ENCODE data around the gene BCKDK.

The BCKDK gene

DNA sequence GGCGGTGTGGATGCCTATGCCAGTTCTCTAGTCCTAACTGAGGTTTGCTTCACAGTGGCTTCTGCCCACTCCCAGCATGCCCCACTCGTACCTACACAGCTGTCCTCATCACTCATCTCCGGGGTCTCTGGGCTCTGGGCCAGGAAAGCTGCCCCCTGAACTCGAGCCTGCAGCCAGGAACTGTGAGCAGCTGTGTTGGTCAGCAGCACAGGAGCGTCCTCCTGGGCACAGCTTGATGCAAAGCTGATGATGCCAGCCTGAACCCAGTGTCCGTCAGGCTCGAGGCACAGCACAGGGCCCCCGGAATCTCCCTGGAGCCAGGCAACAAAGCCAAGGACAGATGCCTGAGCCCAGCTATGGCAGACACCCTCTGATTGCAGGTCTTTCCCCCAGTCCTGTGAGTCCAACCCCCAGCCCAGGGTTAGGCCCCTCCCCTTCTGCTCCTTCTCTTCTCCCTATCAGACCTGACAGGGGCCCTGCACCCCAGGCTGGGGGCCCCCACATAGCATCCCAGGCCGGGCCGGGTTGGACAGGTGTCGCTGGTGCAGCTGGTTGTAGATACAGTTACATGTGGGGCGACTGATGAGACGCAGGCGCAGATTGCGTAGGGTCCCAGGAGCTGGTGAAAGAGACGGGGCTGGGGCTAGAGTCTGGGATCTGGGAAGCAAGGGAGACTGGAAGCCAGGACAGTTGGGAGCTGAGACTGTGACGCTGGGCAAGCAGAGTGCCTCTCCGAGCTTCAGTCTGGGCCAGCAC lies 22.1 kb upstream of the BCKDK start:
- Histone ChIP-seq H3K27ac (no peak overlapping the region), H3K4me3 (no peak overlapping the region), H3K27me3 (no peaks in the 10 kb centered on the region), H3K4me2 (no peak overlapping the region), H3K9me3 (no peaks in the 10 kb centered on the region), H3K4me1 (no peaks in the 10 kb centered on the region), H3K36me3 (peaks cover 100% of the 10 kb centered on the region), H3K9ac (no peak overlapping the region), H4K20me1 (peaks cover 88% of the 10 kb centered on the region)
- no peak for TF ChIP-seq Cebpa-rat (IDR thresholded peaks at IDR 0.05)

DNA sequence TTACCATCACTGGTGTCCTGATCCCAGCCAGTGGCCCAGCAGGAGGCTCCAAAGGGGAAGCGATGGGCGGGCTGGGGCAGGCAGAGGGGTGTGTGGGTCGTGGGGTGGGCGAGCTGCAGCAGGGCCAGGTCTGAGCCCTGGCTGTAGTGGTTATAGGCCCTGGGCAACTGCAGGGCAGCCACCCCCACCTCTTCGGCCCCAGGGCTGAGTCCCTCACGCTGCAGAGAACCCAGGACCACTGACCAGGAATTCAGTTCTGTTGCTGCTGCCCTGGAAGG lies 21.6 kb upstream of the BCKDK start:
- Histone ChIP-seq H3K4me1 (no peaks in the 10 kb centered on the region), H3K4me3 (no peak overlapping the region), H3K27me3 (no peaks in the 10 kb centered on the region), H3K36me3 (peaks cover 100% of the 10 kb centered on the region), H3K9ac (no peak overlapping the region), H3K4me2 (no peak overlapping the region), H3K27ac (no peak overlapping the region), H3K9me3 (no peaks in the 10 kb centered on the region), H4K20me1 (peaks cover 87% of the 10 kb centered on the region)
- TF ChIP-seq Cebpa-rat (IDR thresholded peaks at IDR 0.05): no peak

DNA sequence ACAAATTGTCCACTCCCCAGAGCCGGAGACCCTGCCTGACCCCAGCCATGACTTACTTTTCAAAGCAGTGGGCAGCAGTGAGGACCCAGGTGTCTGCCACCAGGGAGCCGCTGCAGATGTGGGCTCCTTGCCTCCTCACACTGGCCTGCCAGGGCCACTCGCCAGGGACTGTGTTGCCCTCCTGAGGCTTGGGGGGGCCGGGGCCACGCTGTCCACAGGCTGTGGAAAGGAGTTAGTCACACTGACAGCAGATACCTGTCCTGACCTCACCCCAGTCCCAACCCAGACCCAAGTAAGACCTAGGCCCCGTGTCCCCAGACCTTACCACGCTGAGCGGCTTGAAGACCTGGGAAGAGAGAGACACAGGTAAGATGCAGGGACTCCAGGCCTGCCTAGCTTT lies 20.7 kb upstream of the BCKDK start:
- Histone ChIP-seq H3K9ac (no peak overlapping the region), H3K4me1 (peaks cover under 1% of the 10 kb centered on the region; the same call in 1 of the 2 replicates), H4K20me1 (peaks cover 82% of the 10 kb centered on the region), H3K4me3 (no peak overlapping the region), H3K27me3 (no peaks in the 10 kb centered on the region), H3K36me3 (peaks cover 98% of the 10 kb centered on the region), H3K9me3 (no peaks in the 10 kb centered on the region), H3K4me2 (no peak overlapping the region), H3K27ac (no peak overlapping the region)
- TF ChIP-seq Cebpa-rat (IDR thresholded peaks at IDR 0.05): no peak

- peaks cover 6% of the 10 kb centered on the region; the same call in 1 of the 2 replicates for H3K4me1 ChIP-seq
- no peaks in the 10 kb centered on the region for H3K9me3 ChIP-seq
- H3K27me3 ChIP-seq: no peaks in the 10 kb centered on the region
- no peak overlapping the region for H3K4me3 ChIP-seq
- no peak overlapping the region for H3K4me2 ChIP-seq
- no peak overlapping the region for H3K9ac ChIP-seq
- H3K36me3 ChIP-seq: peaks cover 96% of the 10 kb centered on the region
- peaks cover 82% of the 10 kb centered on the region for H4K20me1 ChIP-seq
- no peak overlapping the region for H3K27ac ChIP-seq
- TF ChIP-seq Cebpa-rat (IDR thresholded peaks at IDR 0.05): no peak
These were observed 20.2 kb upstream of the BCKDK start for GRCh38 chr16:31087971-31088370.

DNA sequence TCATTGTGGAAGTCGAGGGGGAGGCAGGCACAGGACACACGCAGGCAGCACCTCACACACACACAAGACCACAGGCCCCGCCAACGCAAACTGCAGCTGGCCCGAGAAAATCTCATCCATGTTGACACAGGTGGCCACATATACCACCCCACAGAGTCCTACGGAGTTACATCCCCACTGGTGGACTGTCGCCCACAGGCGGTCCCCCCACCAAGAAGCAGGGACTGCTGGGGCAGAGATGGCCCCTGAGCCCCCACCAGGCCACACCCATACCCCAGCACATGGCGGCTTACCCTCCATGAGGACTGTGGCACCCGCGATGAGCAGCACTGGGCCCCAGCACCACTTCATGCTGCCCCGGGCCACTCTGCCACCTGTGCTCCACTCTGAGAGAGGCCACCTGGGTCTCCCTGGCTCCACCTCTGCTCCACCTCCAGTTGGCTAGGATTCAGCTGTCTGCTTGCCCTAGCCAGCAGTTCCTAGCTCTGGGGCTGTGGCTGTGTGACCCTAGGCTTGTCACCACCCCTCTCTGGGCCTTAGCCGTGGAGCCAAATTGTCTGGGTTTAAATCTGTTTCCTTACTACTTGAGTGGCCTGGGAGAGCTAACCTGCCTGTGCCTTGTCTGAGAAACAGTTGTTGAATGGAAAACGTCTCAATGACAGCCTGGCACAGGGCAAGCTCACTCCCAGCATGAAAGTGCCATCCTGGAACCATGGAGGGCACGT lies 19.6 kb upstream of the BCKDK start, which contains the start of gene PRSS53:
Gene PRSS53 (minus strand): TSS at position 485 of the 725 bp plus-strand sequence. CDS start 134 bp downstream, at position 351.
- no peaks in the 10 kb centered on the region for H3K27me3 ChIP-seq
- peaks cover 89% of the 10 kb centered on the region for H3K36me3 ChIP-seq
- H4K20me1 ChIP-seq: peaks cover 76% of the 10 kb centered on the region
- H3K9ac ChIP-seq: no peak within 1 kb of the TSS
- H3K4me2 ChIP-seq: no peak within 1 kb of the TSS
- no peaks in the 10 kb centered on the region for H3K9me3 ChIP-seq
- H3K4me1 ChIP-seq: peaks cover 11% of the 10 kb centered on the region
- H3K4me3 ChIP-seq: no peak within 1 kb of the TSS
- TF ChIP-seq Cebpa-rat (IDR thresholded peaks at IDR 0.05): no peak
- no peak within 1 kb of the TSS for H3K27ac ChIP-seq

GRCh38 chr16:31089199-31089598 lies 19.0 kb upstream of the BCKDK start:
- peaks cover 84% of the 10 kb centered on the region for H3K36me3 ChIP-seq
- peaks cover 72% of the 10 kb centered on the region for H4K20me1 ChIP-seq
- no peak overlapping the region for H3K9ac ChIP-seq
- no peak for TF ChIP-seq Cebpa-rat (IDR thresholded peaks at IDR 0.05)
- H3K27ac ChIP-seq: no peak overlapping the region
- H3K27me3 ChIP-seq: no peaks in the 10 kb centered on the region
- H3K4me3 ChIP-seq: no peak overlapping the region
- H3K4me2 ChIP-seq: no peak overlapping the region
- peaks cover 15% of the 10 kb centered on the region for H3K4me1 ChIP-seq
- H3K9me3 ChIP-seq: no peaks in the 10 kb centered on the region

- Histone ChIP-seq H3K4me3 (no peak overlapping the region), H3K36me3 (peaks cover 70% of the 10 kb centered on the region), H4K20me1 (peaks cover 58% of the 10 kb centered on the region), H3K4me1 (peaks cover 21% of the 10 kb centered on the region), H3K4me2 (no peak overlapping the region), H3K27me3 (no peaks in the 10 kb centered on the region), H3K27ac (no peak overlapping the region), H3K9ac (no peak overlapping the region), H3K9me3 (no peaks in the 10 kb centered on the region)
- TF ChIP-seq Cebpa-rat (IDR thresholded peaks at IDR 0.05): no peak
These were observed 17.6 kb upstream of the BCKDK start for GRCh38 chr16:31090540-31090939.

GRCh38 chr16:31092330-31092729 lies 15.9 kb upstream of the BCKDK start:
- Histone ChIP-seq H3K4me3 (no peak overlapping the region), H3K9me3 (no peaks in the 10 kb centered on the region), H3K36me3 (peaks cover 52% of the 10 kb centered on the region), H3K4me1 (peaks cover 30% of the 10 kb centered on the region), H3K27ac (no peak overlapping the region), H3K4me2 (no peak overlapping the region; the same call in 1 of the 2 replicates), H3K9ac (no peak overlapping the region), H3K27me3 (no peaks in the 10 kb centered on the region), H4K20me1 (peaks cover 40% of the 10 kb centered on the region)
- no peak for TF ChIP-seq Cebpa-rat (IDR thresholded peaks at IDR 0.05)

DNA sequence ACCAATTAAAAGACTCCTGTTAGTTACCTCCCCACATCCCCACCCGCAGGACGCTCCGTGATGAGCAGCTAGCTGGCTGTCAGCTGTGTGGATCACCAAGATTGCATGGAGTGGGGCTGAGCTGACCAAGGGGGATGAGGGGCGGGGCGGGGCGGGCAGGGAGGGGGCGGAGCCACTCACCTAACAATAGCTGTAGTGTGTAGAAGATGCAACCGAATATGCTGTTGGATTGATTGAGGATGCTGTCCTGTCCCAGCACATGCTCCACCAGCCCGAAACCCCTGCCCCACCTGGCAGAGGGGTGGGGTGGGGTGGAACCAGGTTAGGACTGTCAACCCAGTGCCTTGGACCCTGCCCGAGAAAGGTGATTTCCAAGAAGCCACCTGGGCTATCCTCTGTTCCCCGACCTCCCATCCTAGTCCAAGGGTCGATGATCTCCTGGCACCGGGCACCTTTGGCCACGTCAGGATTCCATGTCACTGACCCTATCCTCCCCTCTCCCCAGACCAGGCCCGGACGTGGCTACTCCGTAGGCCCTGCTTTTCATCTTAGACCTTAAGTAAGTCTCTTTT lies 15.0 kb upstream of the BCKDK start:
- peaks cover 32% of the 10 kb centered on the region for H4K20me1 ChIP-seq
- no peaks in the 10 kb centered on the region for H3K9me3 ChIP-seq
- H3K4me1 ChIP-seq: peaks cover 30% of the 10 kb centered on the region
- TF ChIP-seq Cebpa-rat (IDR thresholded peaks at IDR 0.05): no peak
- peaks cover 43% of the 10 kb centered on the region for H3K36me3 ChIP-seq
- H3K27ac ChIP-seq: no peak overlapping the region
- peak overlapping the region; percentile 95 for H3K4me3 ChIP-seq
- H3K4me2 ChIP-seq: peak overlapping the region; percentile 96
- no peaks in the 10 kb centered on the region for H3K27me3 ChIP-seq
- peak overlapping the region; percentile 92 for H3K9ac ChIP-seq

DNA sequence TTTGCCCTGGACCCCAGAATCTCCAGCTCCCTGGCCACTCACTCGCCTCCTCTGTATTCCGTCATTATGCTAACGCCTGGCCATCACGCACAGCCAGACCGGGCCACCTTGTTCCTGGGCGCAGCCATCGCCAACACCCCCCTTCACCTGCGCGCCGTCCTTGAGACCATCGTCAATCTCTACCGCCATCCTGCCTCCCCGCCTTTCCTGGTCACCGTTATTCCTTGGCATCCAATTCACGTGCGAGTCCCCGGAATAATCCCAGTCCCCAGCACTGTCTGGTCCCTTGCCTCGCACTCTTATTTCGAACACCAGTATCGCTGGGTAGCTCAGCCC lies 14.1 kb upstream of the BCKDK start:
- Histone ChIP-seq H3K4me1 (peaks cover 30% of the 10 kb centered on the region), H3K27ac (peak overlapping the region; percentile 85)
- TF ChIP-seq Cebpa-rat (IDR thresholded peaks at IDR 0.05): no peak

More for the DNA sequence above, 14.1 kb upstream of the BCKDK start:
- Histone ChIP-seq H3K9me3 (no peaks in the 10 kb centered on the region), H3K36me3 (peaks cover 35% of the 10 kb centered on the region), H4K20me1 (peaks cover 23% of the 10 kb centered on the region), H3K27me3 (no peaks in the 10 kb centered on the region), H3K9ac (peak overlapping the region; percentile 92), H3K4me2 (peak overlapping the region; percentile 96), H3K4me3 (peak overlapping the region; percentile 95)

All from BLaER1 (cell line).